ENCODE data around the gene C6orf89.

GRCh38 chr6:36967301-36967700 lies 81.5 kb downstream of the C6orf89 start:
- TF ChIP-seq CTCF (conservative IDR thresholded peaks at IDR 0.05) (no peak), EZH2 (IDR thresholded peaks at IDR 0.05; ENCODE audit: low read depth) (no peak)
